Measurements from ENCODE around the gene ECI1.

- TF ChIP-seq JUNB (CRISPR knock-in tag; IDR thresholded peaks at IDR 0.05; ENCODE audit: borderline replicate concordance) (no peak), ZSCAN20 (CRISPR knock-in tag; IDR thresholded peaks at IDR 0.05; ENCODE audit: borderline replicate concordance) (no peak), SP5 (CRISPR knock-in tag; IDR thresholded peaks at IDR 0.05; ENCODE audit: borderline replicate concordance, low read depth) (no peak), POLR2AphosphoS2 (IDR thresholded peaks at IDR 0.05; ENCODE audit: low read depth, low read length) (no peak), RAD21 (CRISPR knock-in tag; IDR thresholded peaks at IDR 0.05) (no peak), ZNF710 (CRISPR knock-in tag; IDR thresholded peaks at IDR 0.05; ENCODE audit: borderline replicate concordance) (no peak), POLR2AphosphoS5 (IDR thresholded peaks at IDR 0.05; ENCODE audit: low read depth, low read length) (no peak), DMAP1 (CRISPR knock-in tag; IDR thresholded peaks at IDR 0.05) (no peak), REST (IDR thresholded peaks at IDR 0.05; ENCODE audit: borderline replicate concordance in 1 of 2, low read depth in 1 of 2, low read length in 2 of 2) (no peak), CTCF (CRISPR knock-in tag; IDR thresholded peaks at IDR 0.05) (no peak), TRIM22 (IDR thresholded peaks at IDR 0.05) (no peak)
Observed at GRCh38 chr16:2288726-2289125, 37.3 kb upstream of the ECI1 start.

Measured in HepG2 (cell line).